ENCODE results near the gene KRT73. TPM values are rescaled to one million over a fixed set of nuclear protein-coding genes. Genes with fewer than 3 reads are reported as not detected.

KRT73 gene
- total RNA-seq, result not detected
- not detected for polyA plus RNA-seq (2013, experiment 1 of 2)
- not detected for polyA plus RNA-seq (2013, experiment 2 of 2)
- long read RNA-seq, experiment 1, result 0 reads
- long read RNA-seq, experiment 2, result 0 reads
- long read RNA-seq, experiment 3, result 0 reads
- long read RNA-seq, experiment 4, result 0 reads

- no peaks in the 10 kb centered on the region for H3K36me3 Mint-ChIP-seq (ENCODE audit: low read depth)
- Histone ChIP-seq H3K4me3 (ENCODE audit: low read length) (no peak within 1 kb of the TSS), H3K27me3 (ENCODE audit: control insufficient read depth, insufficient read depth, low read length, poor library complexity, severe bottlenecking) (peaks cover 55% of the 10 kb centered on the region), H3K36me3 (ENCODE audit: control insufficient read depth, insufficient read depth, low read length) (no peaks in the 10 kb centered on the region), H3K9ac (ENCODE audit: extremely low read depth, low read length, poor library complexity, severe bottlenecking) (no peak within 1 kb of the TSS), H3K27ac (ENCODE audit: low read depth, low read length) (no peak within 1 kb of the TSS), H3K4me1 (ENCODE audit: control insufficient read depth, insufficient read depth, low read length) (peaks cover 6% of the 10 kb centered on the region), H3K9me3 (ENCODE audit: control insufficient read depth, low read length) (no peaks in the 10 kb centered on the region)
- no peak for DNase-seq
- no peak within 1 kb of the TSS for H3K27ac Mint-ChIP-seq
- WGBS, 2 experiments (ENCODE audit: insufficient coverage in 1 of 2, insufficient read length in 1 of 2), result 93 to 94% methylated on average over 8 to 14 of the region's 14 CpGs
- no peak within 1 kb of the TSS for H3K4me3 Mint-ChIP-seq
- peaks cover 6% of the 10 kb centered on the region for H3K4me1 Mint-ChIP-seq
- TF ChIP-seq, protein P1, sequence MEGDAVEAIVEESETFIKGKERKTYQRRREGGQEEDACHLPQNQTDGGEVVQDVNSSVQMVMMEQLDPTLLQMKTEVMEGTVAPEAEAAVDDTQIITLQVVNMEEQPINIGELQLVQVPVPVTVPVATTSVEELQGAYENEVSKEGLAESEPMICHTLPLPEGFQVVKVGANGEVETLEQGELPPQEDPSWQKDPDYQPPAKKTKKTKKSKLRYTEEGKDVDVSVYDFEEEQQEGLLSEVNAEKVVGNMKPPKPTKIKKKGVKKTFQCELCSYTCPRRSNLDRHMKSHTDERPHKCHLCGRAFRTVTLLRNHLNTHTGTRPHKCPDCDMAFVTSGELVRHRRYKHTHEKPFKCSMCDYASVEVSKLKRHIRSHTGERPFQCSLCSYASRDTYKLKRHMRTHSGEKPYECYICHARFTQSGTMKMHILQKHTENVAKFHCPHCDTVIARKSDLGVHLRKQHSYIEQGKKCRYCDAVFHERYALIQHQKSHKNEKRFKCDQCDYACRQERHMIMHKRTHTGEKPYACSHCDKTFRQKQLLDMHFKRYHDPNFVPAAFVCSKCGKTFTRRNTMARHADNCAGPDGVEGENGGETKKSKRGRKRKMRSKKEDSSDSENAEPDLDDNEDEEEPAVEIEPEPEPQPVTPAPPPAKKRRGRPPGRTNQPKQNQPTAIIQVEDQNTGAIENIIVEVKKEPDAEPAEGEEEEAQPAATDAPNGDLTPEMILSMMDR (conservative IDR thresholded peaks at IDR 0.05), result no peak
- H3K27me3 Mint-ChIP-seq (ENCODE audit: insufficient read depth), result peaks cover 69% of the 10 kb centered on the region
- H3K9me3 Mint-ChIP-seq, result no peaks in the 10 kb centered on the region
These were observed at the start of gene KRT73 for GRCh38 chr12:52618216-52618615. Gene KRT73 (minus strand): TSS chr12:52618559. CDS start chr12:52618524, 35 bp downstream.

GRCh38 chr12:52667931-52668330, 49.6 kb upstream of the KRT73 start:
- H3K27me3 ChIP-seq (ENCODE audit: control insufficient read depth, insufficient read depth, low read length, poor library complexity, severe bottlenecking), result peaks cover 62% of the 10 kb centered on the region
- H3K27me3 Mint-ChIP-seq (ENCODE audit: insufficient read depth), result peaks cover 37% of the 10 kb centered on the region
- no peaks in the 10 kb centered on the region for H3K4me1 Mint-ChIP-seq
- no peak for DNase-seq
- H3K36me3 ChIP-seq (ENCODE audit: control insufficient read depth, insufficient read depth, low read length), result no peaks in the 10 kb centered on the region
- no peak overlapping the region for H3K27ac ChIP-seq (ENCODE audit: low read depth, low read length)
- 82 to 84% methylated on average over 5 to 7 of the region's 7 CpGs for WGBS, 2 experiments (ENCODE audit: insufficient coverage in 1 of 2, insufficient read length in 1 of 2)
- H3K9me3 ChIP-seq (ENCODE audit: control insufficient read depth, low read length), result no peaks in the 10 kb centered on the region
- H3K27ac Mint-ChIP-seq, result no peak overlapping the region
- H3K4me3 ChIP-seq (ENCODE audit: low read length), result no peak overlapping the region
- H3K4me3 Mint-ChIP-seq, result no peak overlapping the region
- no peaks in the 10 kb centered on the region for H3K4me1 ChIP-seq (ENCODE audit: control insufficient read depth, insufficient read depth, low read length)
- no peaks in the 10 kb centered on the region for H3K9me3 Mint-ChIP-seq
- no peak overlapping the region for H3K9ac ChIP-seq (ENCODE audit: extremely low read depth, low read length, poor library complexity, severe bottlenecking)
- TF ChIP-seq, protein P1 (conservative IDR thresholded peaks at IDR 0.05), result no peak
- no peaks in the 10 kb centered on the region for H3K36me3 Mint-ChIP-seq (ENCODE audit: low read depth)

DNA sequence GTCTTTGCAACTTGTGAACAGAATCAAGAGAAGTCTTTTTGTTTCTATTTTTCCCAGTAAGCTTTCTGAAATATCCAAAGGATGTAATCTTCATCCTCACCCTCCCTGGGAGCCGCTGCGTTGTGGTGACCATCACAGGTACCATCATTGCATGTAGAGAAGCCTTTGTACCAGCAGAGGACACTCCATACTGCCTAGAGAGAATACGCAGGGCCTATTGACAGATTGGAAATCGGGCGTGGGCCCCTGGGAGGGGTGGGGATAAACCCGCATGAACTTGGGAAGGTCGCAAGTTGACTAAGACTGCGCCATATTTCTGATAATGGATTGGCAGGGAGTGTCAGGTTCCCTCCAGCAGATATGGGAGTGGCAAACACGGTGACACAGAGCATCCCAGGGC, 49.1 kb upstream of the KRT73 start:
- peak; percentile 77 for DNase-seq
- TF ChIP-seq, protein P1 (conservative IDR thresholded peaks at IDR 0.05), result peak; percentile 75
- peaks cover 60% of the 10 kb centered on the region for H3K27me3 ChIP-seq (ENCODE audit: control insufficient read depth, insufficient read depth, low read length, poor library complexity, severe bottlenecking)
- Mint-ChIP-seq H3K9me3 (no peaks in the 10 kb centered on the region), H3K36me3 (ENCODE audit: low read depth) (no peaks in the 10 kb centered on the region), H3K4me3 (no peak overlapping the region), H3K4me1 (no peaks in the 10 kb centered on the region), H3K27me3 (ENCODE audit: insufficient read depth) (peaks cover 41% of the 10 kb centered on the region), H3K27ac (no peak overlapping the region)
- H3K9me3 ChIP-seq (ENCODE audit: control insufficient read depth, low read length), result no peaks in the 10 kb centered on the region
- no peak overlapping the region for H3K27ac ChIP-seq (ENCODE audit: low read depth, low read length)
- 68 to 72% methylated on average over 9 of the region's 9 CpGs for WGBS, 2 experiments (ENCODE audit: insufficient coverage in 1 of 2, insufficient read length in 1 of 2)
- H3K36me3 ChIP-seq (ENCODE audit: control insufficient read depth, insufficient read depth, low read length), result no peaks in the 10 kb centered on the region
- no peak overlapping the region for H3K4me3 ChIP-seq (ENCODE audit: low read length)
- peaks cover 3% of the 10 kb centered on the region for H3K4me1 ChIP-seq (ENCODE audit: control insufficient read depth, insufficient read depth, low read length)
- no peak overlapping the region for H3K9ac ChIP-seq (ENCODE audit: extremely low read depth, low read length, poor library complexity, severe bottlenecking)

Data from endodermal cell (in vitro differentiated cells).